T-helper 1 cell (primary cell): ENCODE measurements around the gene UPK1B.
"Not testable (repeated sequence)": the region's sequence is repeated elsewhere in the genome, so short reads cannot be mapped to it uniquely, and the experiment has no call there.

Experiments
- DNase-seq, 5 donors: peaks; one replicate each; pipeline ENCODE4 v3.0.0-alpha.2; 2012 to 2020
- total RNA-seq, 4 donors: gene quantifications; one replicate each; lab custom pipeline; 2026; lab: John Stamatoyannopoulos, UW

UPK1B gene
- 0 reads per million in 4 donors for total RNA-seq

- no peak for DNase-seq
These were observed at the start of gene UPK1B for GRCh38 chr3:119173325-119173724. TSS of gene UPK1B (plus strand) at chr3:119173598. CDS start at chr3:119186742, 13,144 bp downstream.

GRCh38 chr3:119125342-119125741 lies 48.1 kb upstream of the UPK1B start:
- DNase-seq, result no peak

- no peak for DNase-seq
These were observed 47.5 kb upstream of the UPK1B start for GRCh38 chr3:119125742-119126504.

DNA sequence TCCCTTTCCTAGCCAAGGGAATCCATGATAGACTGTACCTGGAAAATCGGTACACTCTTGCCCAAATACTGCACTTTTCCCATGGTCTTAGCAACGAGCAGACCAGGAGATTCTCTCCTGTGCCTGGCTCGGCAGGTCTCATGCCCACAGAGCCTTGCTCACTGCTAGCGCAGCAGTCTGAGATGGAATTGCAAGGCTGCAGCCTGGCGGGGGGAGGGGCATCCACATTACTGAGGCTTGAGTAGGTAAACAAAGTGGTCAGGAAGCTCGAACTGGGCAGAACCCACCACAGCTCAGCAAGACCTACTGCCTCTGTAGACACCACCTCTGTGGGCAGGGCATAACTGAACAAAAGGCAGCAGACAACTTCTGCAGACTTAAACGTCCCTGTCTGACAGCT lies 43.1 kb upstream of the UPK1B start:
- not testable (repeated sequence) for DNase-seq

DNA sequence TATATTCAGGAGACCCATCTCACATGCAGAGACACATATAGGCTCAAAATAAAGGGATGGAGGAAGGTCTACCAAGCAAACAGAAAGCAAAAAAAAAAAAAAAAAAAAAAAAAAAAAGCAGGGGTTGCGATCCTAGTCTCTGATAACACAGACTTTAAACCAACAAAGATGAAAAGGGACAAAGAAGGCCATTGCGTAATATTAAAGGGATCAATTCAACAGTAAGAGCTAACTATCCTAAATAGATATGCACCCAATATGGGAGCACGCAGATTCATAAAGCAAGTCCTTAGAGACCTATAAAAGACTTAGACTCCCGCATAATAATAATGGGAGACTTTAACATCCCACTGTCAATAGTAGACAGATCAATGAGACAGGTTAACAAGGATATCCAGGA lies 41.1 kb upstream of the UPK1B start:
- DNase-seq, result not testable (repeated sequence)

DNA sequence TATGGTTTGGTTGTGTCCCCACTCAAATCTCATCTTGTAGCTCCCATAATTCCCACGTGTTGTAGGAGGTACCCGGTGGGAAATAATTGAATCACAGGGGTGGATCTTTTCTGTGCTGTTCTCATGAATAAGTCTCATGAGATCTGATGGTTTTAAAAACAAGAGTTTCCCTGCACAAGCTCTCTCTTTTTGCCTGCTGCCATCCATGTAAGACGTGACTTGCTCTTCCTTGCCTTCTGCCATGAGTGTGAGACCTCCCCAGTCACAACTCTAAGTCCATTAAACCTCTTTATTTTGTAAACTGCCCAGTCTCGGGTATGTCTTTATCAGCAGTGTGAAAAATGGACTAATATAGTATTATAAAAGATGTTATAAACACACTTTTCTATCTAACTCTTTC lies 34.0 kb upstream of the UPK1B start:
- not testable (repeated sequence) for DNase-seq

GRCh38 chr3:119140466-119140865 lies 32.9 kb upstream of the UPK1B start:
- no peak for DNase-seq

GRCh38 chr3:119145128-119145499 lies 28.3 kb upstream of the UPK1B start:
- no peak for DNase-seq

DNA sequence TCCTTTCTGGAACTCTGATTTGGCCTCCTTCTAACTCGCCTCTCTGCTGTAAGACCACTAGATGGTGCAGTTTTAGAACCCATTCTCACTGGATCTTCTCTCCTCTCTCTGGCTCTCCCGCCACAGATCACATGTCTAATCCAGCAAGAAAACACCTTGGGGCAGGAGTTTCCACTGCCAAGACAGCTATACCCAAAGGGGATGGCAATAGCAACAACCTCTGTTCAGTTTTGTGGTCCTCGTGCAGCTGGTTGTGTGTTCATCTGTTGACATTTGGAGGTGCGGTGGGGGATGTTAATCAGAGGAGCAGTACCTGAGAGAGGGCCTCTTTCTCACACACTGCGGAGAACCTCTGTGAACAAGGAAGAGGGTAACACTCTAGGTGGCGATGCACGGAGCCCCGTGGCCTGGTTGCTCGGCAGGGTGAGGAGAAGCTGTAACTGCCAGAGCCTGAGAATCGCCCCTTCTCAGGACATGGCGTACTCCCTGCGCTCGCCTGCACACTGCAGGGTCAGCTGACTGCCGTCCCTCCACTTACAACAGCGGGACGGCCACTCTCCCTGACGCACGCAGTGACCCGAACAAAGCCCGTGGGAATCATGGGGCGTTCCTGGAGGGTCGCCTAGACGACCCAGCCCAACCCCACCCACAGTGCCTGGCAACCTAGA lies 27.8 kb upstream of the UPK1B start, which contains the start of gene TEX55:
Gene TEX55 (plus strand): TSS at position 666 of the 668 bp plus-strand sequence. CDS start 25 bp downstream, outside the sequence.
- DNase-seq, result no peak

DNA sequence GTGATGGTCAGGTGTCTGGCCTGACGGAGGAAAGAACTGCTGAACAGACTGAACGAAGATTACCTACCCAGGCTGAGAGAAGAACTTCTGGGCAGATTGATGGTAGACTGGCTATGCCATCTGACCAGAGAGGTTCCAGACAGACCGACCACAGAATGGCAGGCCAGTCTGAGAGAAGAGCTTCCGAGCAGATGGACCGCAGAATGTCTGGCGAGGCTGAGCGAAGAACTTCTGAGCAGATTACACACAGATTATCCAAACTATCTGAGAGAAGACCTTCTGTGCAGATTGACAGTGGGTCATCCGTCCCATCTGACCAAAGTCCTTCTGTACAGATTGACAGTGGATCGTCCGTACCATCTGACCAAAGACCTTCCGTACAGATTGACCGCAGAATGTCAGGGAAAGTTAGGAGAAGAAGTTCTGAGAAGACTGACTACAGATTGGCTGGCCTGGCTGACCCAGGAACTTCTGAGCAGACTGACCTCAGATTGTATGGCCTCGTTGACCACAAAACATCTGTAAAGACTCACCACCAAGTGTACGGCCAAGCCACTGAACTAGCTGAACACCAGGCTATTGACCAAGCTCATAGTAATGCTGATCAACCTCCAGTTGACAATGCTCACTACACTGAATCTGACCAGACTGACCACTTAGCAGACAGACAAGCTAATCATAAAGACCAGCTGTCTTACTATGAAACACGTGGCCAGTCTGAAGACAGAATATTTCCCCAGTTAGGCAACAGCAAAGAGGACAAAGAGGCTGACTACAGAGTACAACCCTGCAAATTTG lies 26.6 kb upstream of the UPK1B start:
- no peak for DNase-seq

DNA sequence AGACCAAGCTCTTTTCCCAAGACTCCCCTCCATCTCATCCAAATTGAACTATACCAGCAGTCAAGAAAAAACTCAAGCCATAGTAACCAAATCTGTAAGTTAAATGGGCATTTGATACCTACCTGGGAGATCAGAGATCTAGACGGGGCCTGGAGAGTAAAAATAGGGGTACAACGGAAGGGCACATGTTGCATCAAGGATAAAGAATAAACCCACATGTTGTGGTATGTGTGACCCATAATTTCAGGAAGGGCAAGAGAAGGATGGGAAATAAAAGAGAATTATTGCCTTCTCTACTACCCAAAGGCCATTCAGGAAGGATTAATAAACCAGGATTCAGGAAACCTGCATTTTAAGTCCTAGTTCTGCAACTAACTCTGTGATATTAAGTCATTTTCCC lies 25.9 kb upstream of the UPK1B start:
- no peak for DNase-seq

GRCh38 chr3:119148493-119149180 lies 24.8 kb upstream of the UPK1B start:
- no peak for DNase-seq

DNA sequence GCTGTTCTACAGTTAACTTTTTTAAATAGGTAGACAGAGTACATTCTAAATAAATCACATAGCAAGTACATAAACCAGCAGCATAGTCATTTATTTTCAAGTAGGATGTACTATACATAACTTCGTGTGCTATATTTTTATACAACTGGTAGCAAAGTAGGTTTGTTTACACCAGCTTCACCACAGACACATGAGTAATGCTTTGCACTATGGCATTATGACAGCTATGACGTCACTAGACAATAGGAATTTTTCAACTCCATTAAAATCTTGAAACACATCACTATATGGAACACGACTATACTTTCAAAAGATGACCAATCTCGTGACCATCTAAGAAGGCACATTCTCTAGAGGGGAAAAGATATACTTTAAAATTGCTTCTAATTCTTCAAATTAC lies 23.9 kb upstream of the UPK1B start:
- no peak for DNase-seq

DNA sequence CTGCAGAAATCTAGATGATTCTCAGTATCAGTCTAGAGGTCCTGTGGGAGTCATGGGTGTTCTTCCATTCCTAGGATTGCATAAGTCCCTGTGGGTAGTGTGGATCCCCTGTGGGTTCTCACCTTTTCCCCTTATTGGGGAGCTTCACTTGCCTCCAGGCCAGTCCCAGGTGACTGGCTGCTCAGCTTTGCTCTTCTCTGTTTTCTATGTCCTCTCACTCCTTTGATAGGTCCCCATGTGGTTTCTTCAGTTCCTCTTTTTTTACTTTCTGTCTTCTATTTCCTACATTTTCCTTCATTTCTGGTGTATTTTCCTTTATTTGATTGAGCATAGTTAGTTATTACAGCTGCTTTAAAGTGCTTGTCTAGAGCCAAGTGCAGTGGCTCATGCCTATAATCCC lies 16.5 kb upstream of the UPK1B start:
- no peak for DNase-seq

DNA sequence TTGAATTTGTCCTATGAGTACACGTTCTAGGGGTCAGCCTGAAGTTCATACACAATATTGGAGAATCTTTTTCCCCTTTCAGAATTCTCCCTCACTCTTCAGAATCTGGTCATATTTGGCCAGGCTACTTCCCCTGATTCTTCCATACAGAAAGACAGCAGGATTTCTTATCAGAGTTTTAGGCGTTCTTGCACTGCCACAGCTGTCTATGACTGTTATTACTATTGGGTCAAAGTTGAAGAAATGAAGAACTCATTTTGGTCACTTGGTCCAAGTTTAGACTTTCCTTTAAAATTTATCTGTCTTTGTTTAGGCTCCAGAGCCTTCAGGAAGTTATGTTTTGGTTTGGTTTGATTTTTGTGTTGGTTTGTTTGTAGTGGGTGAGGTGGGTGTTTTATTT lies 15.4 kb upstream of the UPK1B start:
- no peak for DNase-seq

DNA sequence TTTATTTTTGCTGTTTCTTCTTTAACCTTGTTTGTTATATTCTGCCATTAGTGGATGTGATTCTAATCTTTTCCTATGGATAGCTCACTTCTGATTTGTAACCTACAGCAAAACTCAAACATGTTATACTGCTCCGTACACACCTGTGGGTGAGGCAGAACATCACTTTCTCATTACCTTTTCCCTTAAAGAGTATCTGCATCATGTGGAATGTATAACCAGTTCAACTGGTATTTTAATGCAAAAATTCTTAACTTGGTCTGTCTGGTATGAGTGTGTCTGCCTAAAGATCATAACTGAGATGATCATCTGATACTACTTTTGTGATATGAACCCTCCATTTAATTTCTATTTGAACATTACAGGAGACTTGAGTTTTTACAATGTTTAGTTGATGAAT lies 13.0 kb upstream of the UPK1B start:
- DNase-seq, result no peak

DNA sequence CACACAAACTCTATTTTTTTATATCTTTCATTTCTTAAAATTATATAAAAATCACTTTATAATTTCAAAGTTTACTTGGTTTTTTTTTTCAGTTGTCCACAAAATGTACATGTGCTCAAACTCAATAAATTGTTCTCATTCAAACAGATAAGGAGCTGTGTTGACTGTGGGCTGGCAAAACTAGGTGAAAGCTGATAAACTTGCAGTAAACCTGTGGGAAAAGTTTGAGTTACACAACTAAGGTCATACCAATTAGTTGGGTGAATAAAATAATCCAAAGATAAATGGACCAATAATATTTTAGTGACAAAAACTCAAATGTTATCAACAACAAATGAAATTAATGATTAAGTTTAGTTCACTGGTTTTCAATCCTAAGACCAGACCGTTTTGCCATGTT lies 12.6 kb upstream of the UPK1B start:
- no peak for DNase-seq

DNA sequence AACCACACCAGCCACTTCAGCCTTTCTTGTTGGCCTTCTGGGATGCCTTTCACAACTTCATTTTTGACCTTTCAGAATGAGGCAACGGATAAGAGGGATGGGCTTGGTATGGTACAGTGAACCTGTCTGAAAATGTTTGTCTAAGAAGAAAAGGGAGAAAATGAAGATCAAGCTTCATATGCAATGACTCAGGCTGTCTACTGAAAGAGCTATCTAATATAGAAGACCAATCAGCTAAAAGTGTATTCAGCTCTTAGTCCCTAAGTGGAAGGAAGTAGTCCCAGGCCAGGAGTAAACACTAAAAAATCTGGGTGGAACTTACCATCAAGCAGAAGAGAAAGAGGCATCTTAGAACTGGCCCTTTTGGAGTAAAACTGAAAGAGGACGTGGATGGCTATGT lies 12.2 kb upstream of the UPK1B start:
- DNase-seq, result no peak

- not testable (repeated sequence) for DNase-seq
These were observed 8.7 kb upstream of the UPK1B start for GRCh38 chr3:119164745-119165144.

DNA sequence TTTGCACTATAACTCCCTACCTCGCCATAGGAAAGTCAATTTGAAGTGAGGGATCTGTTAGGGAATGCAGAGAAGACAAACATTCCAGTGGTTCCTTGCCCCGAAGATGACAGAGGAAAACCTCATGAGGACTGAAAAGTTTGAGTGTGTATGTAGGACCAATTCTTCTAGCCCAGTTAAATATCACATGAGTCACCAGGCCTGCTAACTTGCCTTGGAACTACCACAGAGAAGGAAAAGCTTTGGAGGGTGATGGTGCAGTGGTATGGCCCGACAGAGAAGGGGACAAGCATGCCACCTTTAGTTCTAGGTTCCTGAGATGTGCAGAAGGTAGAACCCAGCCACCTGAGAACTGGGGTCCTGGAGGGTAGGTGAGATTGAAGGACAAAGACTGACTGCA lies 2.6 kb upstream of the UPK1B start:
- no peak for DNase-seq

DNA sequence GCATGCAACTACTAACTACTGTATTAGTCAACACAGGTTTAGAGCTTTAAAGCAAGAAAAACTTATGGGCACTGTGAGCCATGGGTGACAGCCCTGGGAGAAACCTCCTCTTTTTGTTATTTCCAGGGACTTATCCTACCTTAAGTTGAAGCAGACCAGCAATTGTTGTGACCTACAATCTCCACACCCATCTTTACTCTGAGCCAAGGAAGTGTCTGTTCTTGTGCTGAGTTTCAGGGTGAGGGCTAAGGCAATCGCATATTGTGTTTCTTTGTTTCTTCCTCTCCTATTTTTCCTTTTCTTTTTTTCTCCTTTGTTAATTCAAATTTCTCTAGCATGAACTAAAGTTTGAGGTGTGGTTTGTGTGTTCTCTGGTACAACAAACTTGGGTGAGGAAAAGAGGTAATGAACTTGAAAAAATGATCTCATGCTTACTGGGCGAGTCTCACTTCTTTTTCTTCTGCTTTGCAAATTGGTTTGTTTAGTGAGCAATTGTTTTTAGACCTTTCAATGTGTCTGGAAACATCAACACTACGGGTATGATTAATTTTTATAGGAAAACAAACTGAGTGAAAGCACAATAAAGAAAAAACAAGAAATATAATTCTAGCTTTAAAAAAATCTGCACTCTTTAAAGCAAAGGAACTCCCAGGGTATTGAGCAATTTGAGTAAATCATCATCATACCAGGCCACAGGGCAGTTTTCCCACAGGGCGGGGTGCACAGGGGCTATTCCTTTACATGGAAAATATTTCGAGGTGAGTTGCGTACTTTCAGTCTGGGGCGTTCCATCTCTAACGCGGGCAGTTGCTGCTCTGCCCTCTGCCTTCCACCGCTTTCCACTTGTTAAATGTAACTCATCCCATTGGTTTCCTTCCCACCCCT lies 2.7 kb downstream of the UPK1B start:
- no peak for DNase-seq

DNA sequence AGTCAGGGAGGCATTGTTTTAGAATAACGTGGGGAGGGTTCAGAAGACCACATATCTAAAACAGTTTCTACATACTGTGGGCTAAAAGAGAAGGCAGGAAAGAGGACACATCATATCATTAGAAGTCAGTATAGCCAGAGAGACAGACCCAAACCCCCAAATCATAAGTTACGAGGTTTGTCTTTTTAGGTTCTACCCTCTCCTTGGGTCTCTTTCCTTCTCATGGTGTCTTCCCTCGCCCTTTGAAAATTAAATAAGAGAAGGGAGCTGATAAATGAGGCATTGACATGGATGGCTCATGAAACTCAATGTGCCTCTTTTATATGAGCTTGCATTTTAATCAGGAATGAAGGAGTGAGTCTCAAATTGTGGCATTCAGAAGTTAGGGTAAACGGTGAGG lies 3.4 kb downstream of the UPK1B start:
- DNase-seq, result no peak
